ENCODE data around the gene SLC12A6.
"Not testable (repeated sequence)": the region's sequence is repeated elsewhere in the genome, so short reads cannot be mapped to it uniquely, and the experiment has no call there.

Gene SLC12A6

DNA sequence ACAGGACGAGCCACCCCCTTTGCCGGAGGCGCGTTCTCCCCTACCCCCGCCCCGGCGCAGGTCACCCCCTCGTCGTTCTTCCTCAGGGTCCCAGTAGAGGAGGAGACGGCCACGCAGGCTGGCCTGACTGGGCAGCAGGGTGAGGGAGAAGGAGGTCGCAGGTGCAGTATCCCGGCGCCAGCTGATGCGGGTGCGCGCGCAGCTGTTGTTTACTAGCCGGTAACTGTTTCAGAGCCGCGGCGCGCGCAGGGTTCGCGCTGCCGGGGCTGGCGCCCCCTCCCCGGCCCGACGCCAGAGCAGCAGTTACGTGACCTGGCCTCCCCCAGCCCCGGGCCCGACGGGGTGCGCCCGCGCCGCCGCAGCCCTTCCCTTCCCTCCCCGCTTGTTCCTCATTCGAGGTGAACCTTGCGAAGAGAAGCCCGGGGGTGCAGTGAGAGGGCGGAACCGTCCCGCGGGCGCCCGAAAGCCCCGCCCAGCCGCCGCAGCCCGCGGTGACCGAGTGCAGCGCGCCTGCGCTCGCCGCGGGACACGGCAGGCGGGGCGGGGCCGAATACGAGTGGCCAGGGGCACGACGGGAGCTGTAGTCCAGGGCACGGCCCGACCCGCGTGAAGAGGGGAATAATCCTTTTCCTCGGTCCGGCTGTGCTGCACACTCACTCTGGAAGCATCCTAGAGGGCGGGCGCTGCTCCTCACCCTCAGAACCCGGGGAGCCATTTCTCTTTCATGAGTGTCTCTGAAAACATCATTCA, at the start of gene SLC12A6:
Gene SLC12A6, minus strand, starts transcription at position 225 of the 750 bp plus-strand sequence. CDS start 1,101 bp downstream, outside the sequence.
- DNase-seq: peak; percentile 90

DNA sequence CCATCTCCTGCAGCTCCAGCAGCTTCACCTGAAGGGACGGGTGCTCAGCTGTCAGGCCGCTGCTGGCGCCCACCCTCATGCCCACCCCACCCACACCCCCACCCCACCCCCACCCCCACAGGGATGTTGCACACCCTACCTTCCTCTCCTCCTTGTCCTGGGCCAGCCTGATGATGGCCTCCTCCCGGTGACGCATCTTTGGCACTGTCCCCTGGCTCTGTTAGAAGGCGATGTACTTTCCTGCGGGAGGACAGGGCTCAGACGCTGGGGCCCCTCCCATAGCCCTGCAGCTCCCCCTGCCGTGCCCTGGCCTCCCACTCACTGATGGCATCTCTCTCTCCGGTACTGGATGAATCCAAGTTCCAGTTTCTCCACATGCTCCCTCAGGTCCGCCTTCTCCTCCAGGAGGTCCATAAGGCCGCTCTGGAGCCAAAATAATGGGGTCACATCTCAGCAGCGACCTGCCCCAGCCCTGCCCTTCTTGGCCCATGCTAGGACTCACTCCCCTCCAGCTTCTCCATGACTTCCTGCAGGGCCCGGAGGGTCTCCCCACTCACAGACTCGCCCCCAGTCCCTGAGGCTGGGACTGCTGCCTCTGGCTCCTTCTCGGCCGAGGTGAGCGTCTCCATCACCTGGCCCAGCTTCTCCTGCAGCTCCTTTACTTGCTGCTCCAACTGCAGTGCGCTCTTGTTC, 44.4 kb upstream of the SLC12A6 start:
- DNase-seq: not testable (repeated sequence)

DNA sequence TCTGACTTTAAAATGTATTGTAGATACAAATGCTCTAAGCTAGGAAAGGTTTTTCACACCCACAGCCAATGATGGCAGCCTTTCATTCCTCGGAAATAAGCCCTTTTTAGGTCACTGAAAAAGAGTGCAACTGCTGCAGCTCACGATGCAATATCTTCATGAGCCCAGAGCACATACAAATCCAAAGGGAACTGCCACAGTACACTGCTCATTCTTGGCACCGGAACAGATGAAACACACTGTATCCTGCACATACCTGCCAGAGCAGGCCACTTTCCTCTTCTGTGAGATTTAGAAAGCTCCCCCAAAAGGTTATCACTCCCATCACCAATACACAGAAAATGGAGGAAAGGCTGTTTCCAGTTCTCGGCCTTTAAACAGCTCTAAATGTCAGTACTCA, 42.9 kb upstream of the SLC12A6 start:
- not testable (repeated sequence) for DNase-seq

DNA sequence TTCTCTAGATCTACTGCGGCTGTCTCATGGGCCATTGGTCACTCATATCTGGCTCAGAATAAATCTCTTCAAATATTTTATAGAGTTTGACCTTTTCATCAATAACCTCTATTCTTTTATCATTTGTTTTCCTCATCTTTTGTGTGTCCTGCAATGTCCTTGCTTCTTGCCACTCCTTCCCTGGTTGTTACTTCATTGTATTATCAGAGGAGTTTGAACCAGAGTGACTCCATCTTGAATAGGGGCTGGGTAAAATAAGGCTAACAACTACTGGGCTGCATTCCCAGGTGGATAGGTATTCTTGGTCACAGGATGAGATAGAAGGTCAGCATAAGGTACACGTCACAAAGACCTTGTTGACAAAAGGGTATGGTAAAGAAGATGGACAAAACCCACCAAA, 39.3 kb upstream of the SLC12A6 start:
- no peak for DNase-seq

DNA sequence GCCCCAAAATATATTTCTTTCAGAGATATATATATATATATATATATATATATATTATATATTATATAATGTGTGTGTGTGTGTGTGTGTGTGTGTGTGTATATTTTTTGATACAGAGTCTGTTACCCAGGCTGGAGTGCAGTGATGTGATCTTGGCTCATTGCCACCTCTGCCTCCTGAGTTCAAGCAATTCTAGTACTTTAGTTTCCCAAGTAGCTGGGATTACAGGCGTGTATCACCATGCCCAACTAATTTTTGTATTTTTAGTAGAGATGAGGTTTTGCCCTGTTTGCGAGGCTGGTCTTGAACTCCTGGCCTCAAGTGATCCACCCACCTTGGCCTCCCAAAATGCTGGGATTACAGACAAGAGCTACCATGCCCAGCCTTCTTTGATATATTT, 38.0 kb upstream of the SLC12A6 start:
- DNase-seq: not testable (repeated sequence)

GRCh38 chr15:34374816-34375215, 37.2 kb upstream of the SLC12A6 start:
- DNase-seq: no peak

GRCh38 chr15:34373951-34374350, 36.4 kb upstream of the SLC12A6 start:
- DNase-seq: no peak

DNA sequence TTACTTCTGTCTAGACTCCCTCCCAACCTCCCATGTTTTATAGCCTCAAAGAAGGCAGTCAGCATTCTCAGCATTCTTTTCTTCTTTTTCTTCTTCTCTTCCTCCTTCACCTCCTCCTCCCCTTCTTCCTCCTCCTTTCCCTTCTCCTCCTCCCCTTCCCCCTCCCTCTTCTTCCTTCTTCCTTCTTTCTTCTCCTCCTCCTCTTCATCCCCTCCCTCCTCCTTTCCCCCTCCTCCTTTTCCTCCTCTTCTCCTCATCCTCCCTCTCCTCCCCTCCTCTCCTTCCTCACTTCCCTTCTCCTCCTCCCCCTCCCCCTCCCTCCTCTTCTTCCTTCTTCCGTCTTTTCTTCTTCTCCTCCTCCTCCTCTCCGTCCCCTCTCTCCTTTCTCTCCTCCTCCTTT, 33.1 kb upstream of the SLC12A6 start:
- DNase-seq: no peak

GRCh38 chr15:34370129-34370528, 32.5 kb upstream of the SLC12A6 start:
- no peak for DNase-seq

DNA sequence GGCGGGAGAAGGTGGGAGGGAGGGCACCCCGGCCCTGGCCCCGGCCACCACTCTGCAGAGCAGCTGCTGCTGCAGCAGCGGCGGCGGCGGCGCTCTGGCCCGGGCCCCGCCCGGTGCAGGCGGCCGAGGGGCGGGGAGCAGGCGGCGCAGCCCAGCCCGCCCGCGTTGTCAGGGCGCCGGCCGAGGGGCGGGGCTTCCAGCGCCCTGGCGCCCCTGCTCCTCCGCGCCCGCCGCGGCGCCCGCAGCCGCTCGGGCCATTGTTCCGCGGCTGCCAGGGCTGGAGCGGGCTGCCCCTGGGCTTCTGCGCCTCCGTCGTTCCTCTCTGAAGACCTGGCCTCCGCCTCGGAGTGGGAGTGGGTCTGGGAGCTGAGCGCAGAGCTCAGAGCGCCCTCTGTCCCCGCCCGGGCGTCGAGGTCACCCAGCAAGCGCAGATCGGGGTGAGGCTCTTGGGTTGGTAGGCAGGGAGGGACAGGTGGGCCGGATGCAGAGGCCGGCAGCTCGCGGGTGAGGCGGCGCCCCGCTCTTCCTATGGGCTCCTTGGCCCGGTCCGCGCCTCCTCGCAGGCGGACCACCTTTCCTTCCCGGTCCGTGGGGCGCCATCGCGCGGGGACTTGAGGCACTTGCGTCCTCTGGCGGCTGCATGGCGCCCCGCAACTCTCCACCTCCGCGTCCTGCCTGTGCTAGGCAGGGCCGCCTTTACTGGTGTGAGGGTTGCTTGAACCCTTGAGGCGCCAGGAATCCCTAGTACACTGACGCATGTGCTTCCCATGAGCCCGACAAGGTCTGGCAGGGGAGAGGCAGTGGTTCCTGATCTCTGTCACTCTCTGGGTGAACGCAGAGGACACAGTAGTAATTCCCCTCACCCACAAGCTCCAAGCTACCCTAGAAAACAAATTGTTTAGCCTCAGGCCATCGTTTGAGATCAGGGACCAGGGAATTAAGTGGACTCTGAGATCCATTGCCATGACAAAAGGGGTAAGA, 29.8 kb upstream of the SLC12A6 start, which contains the start of gene LPCAT4:
Gene LPCAT4, minus strand, starts transcription at position 96 of the 981 bp plus-strand sequence. CDS start 96 bp downstream, outside the sequence.
- DNase-seq: peak; percentile 83

DNA sequence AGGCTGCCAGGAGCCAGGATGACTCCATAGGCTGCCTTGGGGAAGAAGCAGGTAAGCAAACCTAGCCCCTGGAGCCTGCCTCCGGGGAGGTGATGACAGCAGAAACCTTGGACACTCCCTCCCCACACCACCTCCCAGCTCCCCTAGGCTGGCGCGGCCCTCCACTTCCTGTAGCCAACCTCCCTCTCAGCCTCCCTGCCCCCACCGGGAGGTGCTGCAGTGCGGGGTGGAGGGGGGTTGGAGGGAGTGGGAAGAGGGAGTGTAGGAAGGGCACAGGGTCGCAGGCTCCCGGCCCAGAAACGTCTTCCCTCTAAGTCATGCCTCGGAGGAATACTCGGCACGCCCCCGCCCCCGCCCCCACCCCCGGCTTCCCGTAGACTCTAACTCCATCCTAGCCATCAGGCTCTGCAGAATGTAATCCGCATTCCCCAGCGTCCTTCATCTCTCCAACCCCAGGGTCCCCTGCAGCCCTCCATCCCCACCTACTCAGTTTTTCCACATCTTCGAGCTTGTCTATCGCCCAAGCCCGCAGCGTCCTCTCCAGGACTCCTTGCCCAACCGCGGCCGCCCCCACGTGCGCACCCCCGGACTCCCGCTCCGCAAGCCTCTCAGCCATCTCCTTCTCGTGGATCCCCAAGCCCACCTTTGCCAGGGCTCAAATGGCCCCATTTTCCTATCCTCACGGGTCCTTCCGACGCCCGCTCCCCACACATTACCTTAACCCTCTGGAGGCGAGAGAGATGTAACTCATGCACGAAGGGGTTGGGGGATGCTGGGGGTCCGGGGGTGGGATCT, 28.9 kb upstream of the SLC12A6 start:
- peak; percentile 49 for DNase-seq

- DNase-seq: no peak
Observed at GRCh38 chr15:34365836-34366235, 28.3 kb upstream of the SLC12A6 start.

DNA sequence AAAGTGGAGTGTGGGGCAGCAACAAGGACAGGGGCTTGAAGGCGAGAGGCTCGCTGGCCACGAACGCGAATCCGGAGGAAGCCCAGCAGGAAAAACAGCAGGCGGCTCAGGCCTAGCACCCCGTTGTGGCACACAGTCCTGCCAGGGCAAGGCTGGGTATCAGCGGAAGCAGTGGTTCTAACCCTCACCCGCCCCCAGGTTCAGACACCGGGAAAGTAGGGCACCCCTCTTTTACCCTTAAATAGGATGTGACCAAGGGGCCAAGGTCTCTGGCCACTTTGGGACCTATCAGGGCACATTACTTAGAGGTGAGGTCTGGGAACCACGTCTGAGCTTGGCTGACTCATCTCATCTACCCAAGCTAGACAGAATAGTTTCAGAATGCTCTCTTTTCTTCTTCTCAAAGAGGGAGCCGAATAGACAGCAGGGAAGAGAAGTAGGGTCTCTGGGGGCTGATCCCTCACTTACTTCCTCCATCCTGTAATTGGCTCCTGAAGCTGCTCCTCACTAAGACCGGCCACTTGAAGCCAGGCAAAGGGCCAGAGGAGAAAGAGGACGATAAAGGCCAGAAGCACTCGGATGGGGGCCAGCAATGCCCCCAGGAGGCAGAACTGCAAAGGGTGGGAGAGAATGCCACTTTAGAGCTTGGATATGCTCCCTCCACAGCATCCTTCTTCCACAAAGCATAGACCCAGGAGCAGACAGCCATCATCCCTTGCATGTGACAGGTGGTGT, 27.7 kb upstream of the SLC12A6 start:
- DNase-seq: no peak

DNA sequence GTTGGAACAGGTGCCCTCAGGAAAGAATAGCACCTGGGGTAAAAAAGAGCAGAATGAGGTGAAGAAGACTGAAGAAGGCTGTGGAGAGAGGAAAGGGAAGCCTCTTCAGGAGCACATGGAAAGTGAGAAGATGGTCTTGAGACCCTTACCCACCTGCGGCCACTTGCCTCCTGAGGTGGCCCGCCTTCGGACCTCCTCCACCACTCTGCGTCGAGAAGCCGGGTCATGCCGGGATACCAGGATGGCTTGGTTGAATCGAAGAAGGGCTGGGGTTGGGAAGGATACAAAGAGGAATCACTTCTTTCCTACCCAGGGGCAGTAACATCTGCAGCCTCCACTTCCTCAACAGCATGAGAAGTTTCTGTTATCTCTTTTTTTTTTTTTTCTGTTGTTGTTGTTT, 26.5 kb upstream of the SLC12A6 start:
- no peak for DNase-seq

DNA sequence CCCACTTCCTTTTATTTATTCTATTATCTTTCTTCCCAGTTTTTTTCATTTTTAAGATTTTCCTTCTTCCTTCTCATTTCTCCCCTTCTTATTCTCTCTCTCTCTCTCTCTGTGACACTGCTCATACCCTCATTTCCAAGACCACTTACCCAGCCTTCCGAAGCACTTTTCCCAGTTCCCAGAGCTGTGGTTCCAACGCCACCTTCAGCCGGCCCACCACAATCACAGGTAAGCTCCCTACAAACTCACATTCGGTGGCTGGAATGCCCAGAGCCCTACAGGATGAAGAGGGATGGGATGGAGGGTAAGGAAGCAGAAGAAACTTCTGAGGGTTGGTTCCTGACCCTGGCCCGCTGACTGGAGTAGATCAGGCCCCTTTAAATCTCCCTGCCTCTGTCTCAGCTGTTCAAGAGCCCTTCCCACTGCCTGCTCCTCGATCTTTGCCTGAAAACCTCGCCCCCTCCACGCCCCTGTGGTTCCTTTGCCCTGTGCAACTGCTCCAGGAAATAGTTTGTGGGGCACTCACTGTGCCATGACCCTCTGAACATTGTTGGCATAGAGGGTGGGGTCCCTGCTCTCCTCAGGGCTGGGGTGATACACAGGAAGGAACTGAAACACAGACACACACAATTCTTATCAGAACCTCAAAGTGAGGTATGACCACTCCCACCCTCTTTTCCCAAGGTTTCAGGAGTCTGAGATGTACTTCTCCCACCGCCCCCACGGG, 24.6 kb upstream of the SLC12A6 start:
- DNase-seq: no peak

DNA sequence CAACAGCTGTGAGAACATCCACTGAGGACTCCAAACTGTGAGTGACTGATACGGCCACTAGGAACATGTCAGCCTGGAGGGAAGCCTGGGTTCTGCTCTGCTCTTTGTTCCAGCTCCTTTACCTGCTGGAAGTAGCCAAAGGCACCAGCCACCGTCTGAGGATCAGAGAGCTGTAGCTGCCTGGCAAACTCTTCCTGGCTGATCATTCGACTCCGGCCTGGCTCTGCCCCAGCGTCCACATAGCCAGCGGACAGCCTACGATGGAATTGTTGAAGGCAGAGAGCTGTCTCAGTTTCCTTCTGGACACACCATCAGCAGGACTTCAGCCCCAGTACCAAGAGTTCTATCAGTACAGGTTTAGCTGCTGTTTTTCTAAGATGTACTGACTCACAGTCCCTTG, 23.7 kb upstream of the SLC12A6 start:
- DNase-seq: no peak

GRCh38 chr15:34360298-34360697, 22.7 kb upstream of the SLC12A6 start:
- DNase-seq: no peak

DNA sequence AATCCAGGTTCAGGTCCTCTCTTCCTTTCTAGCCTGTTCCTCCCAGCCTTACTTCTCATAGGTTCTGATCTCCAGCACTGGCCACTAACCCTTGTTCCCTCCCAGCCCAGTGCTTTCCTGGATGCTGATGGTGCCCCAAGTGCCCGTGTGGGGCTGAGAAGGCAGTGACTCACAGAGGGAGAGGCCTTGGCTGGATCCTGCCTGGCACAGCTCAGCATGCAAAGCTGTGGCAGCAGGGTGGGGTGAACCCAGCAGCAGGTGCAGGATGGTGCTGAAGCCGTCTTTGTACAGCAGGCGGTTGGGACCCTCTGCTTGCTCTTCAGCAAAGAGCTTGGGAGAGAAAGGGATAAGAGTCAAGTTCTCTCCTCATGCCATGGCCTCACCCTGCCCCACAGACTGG, 21.8 kb upstream of the SLC12A6 start:
- no peak for DNase-seq

DNA sequence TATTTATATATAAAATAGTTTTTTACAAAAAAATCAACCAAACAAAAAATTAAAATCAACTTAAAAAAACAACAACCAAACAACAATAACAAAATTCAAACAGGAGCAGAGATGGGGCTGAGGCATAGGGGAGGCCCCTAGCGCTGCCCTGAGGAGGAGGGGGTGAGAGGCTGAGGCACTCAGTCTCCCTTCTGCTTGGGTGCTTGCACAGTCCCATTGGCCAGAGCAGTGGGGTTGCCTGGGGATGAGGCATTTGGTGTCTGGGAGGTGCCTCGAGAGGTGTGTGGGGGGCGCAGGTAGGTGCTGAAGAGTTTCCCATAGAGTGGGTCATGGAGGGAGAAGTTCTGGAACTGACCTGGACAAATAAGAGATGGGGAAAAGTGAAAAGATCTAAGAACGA, 21.4 kb upstream of the SLC12A6 start:
- DNase-seq: no peak

DNA sequence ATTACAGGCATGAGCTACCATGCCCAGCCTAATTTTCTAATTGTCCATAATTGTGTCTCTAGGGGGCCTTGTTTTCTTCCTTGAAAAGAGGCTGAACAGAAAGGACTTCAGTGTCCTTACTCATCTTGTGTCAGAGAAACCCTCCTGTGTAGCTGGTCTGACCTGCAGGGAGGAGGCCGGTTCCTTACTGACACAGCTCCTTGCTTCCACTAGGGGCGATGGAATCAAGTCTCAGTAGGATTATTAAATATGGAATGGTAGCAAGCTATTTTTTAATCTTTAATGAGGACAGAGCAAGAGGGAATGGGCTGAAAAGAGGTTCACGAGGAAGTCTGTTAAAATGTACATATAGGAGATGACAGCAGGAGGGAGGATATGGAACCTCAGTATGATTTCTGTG, 20.8 kb upstream of the SLC12A6 start:
- DNase-seq: no peak

- DNase-seq: no peak
Observed at GRCh38 chr15:34357653-34358052, 20.1 kb upstream of the SLC12A6 start.
